GM12891 (cell line): ENCODE measurements around the gene HMGN1.

Experiments
- POLR2A ChIP-seq: IDR thresholded peaks from 2 replicates; pipeline ENCODE4 v1.6.1; 2011; ENCODE audit warnings: low read depth, low read length, control low read depth
- POLR2AphosphoS5 ChIP-seq: IDR thresholded peaks from 2 replicates; pipeline ENCODE4 v1.6.1; 2011; ENCODE audit warnings: low read depth, low read length, control low read depth
- POU2F2 ChIP-seq: IDR thresholded peaks from 2 replicates; pipeline ENCODE4 v1.6.1; 2011; ENCODE audit warnings: low read depth, mild to moderate bottlenecking, control low read depth, low read length, moderate library complexity
- SPI1 ChIP-seq: IDR thresholded peaks from 2 replicates; pipeline ENCODE4 v1.6.1; 2011; ENCODE audit warnings: low read depth, low read length, control low read depth
- TAF1 ChIP-seq: IDR thresholded peaks from 2 replicates; pipeline ENCODE4 v1.6.1; 2011; ENCODE audit warnings: low read depth, low read length, control low read depth

DNA sequence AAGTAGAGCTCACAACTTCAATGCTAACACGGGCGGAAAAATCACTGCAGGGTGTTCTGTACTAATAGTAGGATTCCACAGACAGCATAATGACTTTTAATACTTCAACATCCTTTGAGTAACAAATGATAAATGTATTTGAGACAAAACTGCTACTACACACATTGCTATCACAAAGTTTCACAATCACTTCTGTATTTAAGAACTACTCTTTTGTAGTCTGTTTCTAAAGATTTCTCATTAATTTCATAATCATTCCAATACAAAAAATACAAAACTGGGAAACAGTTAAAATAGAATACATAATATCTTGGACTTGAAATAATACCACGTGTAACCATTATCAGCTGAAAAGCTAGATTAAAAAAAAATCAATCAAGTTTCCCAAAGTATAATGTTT lies 2.7 kb downstream of the HMGN1 start:
- TF ChIP-seq POLR2A: no peak
- no peak for TF ChIP-seq TAF1
- TF ChIP-seq POLR2AphosphoS5: no peak
- TF ChIP-seq SPI1: no peak
- TF ChIP-seq POU2F2: no peak
